GM21825 (cell line): ENCODE results near the gene CRYGN.

Source experiments
- ATAC-seq: cut with Tn5 transposase; IDR thresholded peaks from one replicate; pipeline ENCODE4 v1.9.1; 2021; ENCODE audit warnings: mild to moderate bottlenecking, moderate library complexity; ENCODE audit not compliant: unreplicated experiment

Gene CRYGN

DNA sequence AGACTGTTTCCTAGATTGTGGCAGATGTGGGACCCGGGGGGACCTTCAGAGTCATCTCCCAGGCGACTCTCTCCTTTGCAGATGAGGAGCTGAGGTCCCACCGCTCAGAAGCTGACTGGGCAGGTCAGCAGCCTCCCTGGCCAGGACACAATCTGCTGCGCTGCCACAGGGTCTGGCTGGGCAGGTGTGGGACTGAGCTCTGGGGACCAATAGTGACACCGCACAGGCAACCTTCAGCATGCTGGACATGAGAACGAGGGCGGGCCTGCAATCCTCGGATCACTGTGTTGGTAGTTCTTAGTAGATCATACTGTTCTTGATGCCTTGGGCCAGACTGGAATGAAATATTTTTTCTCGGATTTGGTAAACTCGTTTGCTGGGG lies 20.5 kb upstream of the CRYGN start:
- no peak for ATAC-seq

DNA sequence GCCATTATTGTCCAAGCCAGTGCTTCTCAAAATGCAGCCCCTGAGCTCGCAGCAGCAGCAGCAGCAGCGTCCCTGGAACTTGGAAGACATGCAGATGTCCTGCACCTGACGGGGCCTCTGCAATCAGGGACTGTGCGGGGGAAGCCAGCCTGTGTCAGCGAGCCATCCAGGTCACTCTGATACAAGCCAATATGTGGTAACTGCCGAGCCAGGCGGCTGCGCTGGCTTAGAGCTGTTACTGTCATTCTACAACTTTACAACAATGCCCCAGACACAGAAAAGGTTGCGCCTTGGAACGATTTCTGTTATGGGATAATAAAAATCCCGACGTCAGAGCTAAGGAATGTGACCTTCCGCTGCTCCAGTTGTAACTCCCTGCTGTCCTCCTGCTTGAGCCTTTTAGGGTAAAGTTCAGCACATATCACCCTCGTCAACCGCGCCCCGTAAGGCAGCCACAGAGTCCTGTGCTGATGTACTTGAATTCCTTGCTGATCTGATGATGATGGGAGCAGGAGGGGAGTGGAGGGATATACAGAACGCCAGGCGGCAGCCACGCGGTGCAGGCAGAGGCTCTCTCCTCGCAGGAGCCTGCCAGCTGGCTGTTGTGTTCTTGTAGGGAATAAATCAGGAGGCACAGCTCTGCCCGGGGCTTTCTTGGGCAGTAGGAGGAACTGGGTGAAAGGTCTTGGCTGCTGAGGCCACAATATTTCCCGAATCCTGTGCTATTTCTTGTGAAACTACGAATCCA lies 20.0 kb upstream of the CRYGN start:
- no peak for ATAC-seq

DNA sequence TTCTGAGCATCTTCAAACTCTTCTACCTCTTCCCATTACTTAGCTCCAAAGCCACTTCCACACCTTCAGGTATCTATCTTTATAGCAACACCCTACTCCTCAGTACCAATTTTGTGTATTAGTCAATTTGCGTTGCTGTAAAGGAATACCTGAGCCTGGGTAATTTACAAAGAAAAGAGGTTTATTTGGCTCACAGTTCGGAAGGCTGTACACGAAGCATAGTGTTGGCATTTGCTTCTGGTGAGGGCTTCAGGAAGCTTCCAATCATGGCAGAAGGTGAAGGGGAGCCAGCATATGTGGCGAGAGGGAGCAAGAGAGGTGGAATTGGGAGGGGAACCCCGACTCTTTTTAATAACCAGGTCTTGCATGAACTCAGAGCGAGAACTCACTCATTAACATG lies 17.6 kb upstream of the CRYGN start:
- no peak for ATAC-seq

DNA sequence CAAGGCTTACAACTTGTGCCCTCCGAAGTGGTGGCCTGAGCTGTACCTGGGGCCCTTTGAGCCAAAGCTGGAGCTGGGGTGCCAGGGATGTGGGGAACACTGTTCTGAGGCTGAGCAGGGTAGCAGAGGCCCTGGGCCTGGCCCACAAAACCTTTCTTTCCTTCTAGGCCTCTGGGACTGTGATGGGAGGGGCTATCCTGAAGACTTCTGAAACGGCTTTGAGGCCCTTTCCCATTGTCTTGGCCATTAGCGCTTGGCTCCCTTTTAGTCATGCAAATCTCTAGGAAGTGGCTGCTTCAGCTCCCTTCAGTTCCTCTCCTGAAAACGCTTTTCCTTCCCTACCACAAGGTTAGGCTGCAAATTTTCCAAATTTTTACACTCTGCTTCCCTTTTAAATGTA lies 16.8 kb upstream of the CRYGN start:
- ATAC-seq, result no peak

DNA sequence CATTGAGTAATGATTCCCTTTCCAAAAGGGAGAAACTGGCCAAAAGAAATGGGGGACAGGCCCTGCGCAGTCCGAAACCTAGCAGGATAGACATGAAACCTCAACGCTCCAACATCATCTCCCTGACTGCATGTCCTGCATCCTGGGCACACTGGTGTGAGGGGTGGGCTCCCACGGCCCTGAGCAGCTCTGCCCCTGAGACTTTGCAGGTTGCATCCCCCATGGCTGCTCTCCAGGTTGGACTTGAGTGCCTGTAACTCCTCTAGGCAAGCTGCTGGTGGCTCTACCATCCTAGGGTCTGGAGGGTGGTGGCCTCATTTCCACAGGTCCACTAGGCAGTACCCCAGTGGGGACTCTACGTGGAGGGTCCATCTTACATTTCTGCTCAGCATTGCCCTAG lies 16.3 kb upstream of the CRYGN start:
- ATAC-seq, result no peak

DNA sequence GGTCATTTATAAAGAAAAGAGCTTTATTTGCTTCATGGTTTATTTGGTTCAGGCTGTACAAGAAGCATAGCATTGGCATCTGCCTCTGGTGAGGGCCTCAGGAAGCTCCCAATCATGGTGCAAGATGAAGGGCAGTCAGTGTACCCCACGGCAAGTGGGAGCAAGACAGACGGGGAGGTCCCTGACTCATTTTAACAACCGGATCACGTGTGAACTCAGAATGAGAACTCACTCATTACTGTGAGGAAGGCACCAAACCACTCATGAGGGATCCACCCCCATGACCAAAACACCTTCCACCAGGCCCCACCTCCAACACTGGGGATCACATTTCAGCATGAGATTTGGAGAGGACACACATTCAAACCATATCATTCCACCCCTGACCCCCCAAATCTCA lies 15.7 kb upstream of the CRYGN start:
- no peak for ATAC-seq

DNA sequence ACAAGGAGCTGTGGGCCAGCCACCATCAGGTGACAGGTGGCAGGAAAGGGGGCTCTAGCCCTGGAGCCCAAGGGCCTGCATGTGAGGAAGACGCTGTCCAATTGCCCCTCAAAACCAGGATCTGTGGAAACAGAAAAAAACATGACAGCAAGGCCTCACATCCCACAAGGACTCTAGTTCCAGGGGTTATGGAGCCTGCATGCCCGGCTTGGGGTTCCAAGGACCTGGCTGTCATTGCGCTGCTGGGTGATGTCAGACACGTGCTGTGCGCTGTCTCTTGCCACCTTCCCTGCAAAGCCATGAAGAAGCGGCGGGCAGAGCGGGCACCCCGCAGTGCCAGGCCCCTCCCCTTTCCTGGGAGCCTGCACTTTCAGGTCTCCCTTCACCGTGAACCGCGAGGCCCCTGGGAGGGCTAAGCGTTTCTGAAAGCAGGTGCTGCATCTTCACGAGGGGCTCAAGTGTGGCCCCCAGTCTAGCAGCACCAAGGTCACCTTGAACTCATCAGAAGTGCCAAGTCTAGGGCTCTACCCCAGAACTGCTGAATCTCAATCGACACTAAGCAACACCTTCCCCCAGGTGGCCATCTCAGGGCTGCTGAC lies 15.1 kb upstream of the CRYGN start:
- no peak for ATAC-seq

DNA sequence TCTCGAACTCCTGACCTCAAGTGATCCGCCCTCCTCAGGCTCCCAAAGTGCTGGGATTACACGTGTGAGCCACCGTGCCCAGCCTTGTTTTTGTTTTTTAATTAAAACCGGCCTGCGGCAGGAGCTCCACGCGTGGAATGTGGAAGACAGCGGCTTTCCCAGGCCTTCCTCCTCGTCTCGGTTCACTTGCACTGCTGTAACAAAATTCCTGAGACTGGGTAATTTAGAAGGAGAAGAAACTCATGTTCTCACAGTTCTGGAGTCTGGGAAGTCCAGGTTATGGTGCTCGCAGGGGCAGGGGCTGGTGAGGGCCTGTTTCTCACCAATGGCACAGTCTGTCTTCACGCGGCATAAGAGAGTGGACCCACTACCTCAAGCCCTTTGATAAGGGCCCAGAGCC lies 14.4 kb upstream of the CRYGN start:
- ATAC-seq, result no peak

DNA sequence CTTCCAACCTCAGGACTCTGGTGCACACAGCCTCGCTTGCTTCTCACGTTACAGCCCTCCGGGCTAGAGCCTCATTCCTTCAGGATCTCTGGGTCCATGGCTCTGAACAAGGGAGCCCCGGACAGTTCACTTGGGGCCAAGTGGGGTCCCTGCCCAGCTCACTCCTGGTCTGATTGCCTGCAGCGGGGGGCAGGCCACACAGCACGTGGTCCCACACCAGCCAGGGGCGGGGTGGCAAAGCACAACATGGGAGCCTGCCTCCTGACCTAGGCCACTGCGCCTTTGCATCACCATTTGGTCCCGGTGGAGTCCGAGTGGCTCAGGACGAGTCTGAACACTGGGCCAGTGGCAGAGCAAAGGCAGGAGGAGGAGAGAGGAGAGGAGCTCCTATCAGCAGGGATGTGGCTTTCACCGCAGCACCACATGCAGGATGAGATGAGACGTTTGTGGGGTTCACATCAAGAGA lies 13.4 kb upstream of the CRYGN start:
- ATAC-seq, result no peak

DNA sequence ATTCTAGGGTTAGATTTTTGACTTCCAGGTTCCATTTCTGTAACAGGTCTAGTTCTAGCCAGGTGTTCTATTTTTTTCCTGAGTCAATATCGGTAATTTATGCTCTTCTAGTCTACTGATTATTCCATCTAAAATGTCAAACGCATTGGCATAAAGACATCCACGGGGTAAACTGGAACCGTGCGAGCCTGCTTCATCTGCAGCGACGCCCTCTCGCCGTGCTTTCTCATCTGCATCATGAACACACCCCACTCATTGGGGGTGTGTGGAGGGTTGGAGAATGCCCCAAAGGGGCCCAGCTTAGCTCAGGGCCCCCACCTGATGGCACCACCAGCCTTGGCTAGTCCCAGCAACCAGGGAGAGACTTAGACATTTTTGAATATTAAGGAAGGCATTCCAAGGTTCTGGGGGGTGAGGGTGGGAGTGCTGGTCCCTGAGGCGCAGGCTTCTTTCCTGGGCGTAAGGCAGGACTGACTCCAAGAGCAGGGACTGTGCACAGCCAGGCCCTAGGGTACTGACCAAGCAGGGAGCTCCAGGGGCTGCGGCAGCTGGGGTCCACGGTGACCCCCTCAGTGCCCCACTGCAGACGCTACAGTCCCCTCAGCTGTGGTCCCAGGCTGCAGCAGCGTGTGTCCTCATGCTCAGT lies 12.9 kb upstream of the CRYGN start:
- no peak for ATAC-seq

DNA sequence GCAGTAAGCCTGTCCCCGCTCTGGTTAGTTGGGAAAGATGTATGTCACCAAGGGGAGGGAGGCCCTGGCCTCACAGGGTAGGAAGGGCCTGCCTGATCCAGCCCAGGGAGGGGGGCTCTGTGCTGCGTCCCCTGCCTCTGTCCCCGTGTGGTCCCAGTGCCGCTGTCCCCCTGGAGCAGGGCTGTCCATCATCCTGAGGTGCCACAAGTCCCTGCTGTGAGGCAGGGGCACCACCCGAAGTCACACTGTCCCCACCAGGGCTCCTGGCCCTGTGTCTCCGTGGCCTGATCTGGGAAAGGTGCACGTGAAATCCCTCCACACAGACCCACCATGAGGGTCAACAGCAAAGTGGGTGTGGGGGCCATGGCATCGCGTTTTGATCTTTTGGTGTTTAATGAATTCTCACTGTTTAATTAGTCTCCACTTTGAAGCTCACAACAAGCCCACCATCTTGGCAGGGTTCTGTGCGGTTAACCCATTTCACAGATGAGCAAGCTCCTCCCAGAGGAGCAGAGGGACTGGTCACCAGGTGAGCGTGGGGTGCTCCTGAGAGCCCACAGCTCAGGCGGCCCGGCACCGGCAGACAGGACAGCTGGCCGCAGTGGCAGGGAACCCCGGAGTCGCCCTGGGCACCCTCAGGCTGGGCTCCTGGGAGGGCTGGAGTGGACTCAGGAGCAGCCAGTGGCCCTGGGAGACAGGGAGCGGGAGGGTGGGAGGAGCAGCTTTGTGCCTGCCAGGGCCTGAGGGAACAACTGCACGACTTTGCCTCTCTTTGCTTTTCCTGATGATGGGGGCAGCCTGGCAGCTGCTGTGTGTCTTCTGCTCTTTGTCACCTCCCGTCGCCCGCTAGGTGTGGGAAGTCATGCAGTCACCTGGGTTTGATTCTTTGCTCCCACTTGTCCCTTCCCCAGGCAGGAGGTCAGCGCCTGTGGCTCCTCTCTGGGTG lies 12.0 kb upstream of the CRYGN start:
- ATAC-seq, result no peak

DNA sequence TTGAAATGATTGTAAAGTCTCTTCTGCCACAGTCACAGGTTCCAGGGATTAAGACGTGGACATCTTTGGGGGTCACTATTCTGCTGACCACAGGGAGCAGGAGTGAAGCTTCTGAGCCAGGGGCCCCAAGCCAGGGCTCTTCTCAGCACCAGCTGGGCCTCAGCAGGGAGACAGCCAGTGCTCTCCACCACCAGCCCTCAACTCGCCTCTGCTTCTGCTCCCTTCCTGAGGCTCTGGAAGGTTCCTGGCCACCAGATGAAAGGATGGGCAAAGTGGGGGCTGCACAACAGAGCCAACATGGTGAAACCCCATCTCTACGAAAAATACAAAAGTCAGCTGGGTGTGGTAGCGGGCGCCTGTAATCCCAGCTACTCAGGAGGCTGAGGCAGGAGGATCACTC lies 11.2 kb upstream of the CRYGN start:
- ATAC-seq, result no peak

DNA sequence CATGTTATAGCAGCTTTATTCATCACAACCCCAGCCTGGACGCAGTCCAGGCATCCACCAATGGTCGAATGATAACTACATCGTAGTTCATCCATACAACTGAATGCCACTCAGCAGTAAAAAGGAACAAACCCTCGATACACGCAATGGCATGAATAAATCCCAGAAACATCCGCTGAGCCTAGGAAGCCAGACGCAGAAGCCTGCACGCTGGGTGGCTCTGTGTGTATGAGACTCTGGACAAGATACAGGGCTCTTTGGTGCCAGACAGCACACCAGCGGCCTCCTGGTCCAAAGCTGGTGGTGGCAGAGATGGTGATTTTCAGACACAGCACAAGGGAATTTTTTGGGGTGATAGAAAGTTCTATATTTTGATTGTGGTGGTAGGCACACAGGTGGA lies 10.0 kb upstream of the CRYGN start:
- ATAC-seq, result no peak

DNA sequence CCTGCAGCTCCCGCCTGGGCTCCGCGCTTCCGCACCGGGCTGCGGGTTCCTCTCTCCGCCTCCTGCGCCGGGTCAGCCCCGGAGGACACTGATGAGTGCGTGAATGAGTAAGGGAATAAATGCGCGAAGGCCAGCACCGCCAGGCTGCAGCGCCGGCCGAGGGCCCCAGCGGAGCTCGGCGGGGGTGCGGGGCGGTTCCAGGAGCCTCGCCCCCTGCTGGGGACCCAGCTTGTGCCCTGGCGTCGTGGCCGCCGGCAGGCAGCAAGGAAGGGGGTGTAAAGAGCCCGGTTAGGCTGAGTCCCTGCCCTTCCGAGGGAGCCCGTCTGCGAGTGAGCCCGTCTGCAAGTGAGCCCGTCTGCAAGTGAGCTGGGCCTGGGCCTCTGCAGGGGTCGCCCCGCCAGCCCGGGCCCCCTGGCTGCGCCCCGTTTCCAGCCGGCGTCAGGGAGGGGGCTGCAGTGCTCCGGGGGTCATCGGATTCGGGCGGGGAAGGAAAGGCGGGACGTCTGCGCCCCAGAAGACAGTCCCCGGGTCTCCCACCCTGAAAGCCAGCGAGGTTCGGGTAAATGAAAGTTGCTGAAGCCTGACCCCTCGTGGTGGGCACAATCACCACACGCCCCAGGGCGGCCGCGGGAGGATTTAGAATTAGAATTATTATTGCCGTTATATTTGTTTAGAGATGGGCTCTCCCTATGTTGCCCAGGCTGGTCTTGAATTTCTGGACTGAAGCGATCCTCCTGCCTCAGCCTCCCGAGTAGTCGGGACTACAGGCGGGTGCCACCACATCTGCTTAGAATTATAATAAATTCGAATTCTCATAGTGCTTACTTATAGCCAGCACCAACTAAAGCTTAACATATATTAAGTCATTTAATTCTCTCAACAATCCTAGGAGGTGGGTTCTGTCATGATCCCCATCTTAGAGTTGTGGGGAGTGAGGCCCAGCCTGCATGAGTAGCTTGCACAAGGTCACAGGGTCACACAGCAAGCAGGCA lies 8.6 kb upstream of the CRYGN start:
- no peak for ATAC-seq

DNA sequence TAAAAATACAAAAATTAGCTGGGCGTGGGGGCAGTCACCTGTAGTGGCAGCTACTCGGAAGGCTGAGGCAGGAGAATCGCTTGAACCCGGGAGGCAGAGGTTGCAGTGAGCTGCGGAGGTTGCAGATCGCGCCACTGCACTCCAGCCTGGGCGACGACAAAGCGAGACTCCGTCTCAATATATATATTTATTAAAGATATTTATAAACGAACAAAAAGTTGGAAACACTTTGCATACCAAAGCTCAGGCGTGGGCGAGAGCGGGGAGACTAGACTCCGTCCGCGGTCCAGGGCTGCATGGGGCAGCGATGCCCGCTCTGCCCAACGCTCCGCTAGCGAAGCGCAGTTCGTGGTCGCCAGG lies 7.9 kb upstream of the CRYGN start:
- no peak for ATAC-seq

DNA sequence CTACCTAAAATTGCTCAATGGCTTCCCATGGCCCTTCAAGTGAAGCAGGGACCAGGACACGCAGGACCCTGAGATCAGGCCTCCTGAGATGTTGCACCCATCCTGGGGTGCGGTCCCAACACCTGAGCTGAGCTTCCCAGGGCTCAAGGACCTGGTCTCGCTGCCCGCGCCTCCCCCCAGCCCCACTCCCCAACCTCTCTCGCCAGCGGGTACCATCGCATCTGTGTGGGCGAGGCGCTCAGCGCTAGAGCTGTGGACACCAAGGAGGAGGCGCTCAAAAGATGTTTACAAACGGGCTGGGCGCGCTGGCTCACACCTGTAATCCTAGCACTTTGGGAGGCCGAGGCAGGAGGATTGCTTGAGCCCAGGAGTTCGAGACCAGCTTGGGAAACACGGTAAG lies 7.4 kb upstream of the CRYGN start:
- no peak for ATAC-seq

DNA sequence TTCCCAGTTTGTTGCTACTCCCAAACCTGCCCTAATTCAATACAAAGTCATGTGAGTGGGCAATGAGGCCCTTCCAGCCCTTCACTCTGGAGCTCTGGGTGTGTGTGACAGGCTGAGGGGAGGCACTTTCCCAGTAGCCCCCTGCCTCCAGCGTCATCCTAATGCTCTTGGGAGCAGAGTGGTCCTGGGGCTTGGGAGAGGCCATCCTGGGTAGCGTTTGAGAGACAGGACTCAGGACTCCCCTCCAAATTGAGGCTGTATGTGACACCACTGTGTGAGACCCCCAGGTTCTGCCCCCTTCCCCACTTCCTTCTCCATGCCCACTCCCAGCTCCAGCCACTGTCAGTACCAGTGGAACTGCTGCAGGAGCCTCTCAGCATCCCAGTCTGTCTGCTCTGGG lies 6.5 kb upstream of the CRYGN start:
- ATAC-seq, result no peak

DNA sequence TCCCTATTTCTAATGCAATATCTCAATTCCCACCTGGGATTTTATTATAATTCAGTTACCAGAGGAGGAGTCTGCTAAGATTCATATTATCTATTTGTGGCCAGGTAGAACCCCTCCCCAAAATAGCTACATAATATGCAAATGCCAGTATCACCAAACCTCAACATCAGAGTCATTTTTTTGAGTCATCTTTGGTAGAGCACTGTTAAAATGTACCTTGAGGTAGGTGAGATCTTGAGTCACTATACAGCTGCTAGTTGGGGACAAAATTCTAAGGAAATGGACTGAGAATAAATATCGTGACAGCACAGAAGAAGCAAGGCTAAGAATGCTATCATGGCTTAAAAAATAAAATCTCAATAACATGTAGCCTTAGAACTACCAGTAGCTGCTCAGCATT lies 4.7 kb upstream of the CRYGN start:
- ATAC-seq, result no peak

DNA sequence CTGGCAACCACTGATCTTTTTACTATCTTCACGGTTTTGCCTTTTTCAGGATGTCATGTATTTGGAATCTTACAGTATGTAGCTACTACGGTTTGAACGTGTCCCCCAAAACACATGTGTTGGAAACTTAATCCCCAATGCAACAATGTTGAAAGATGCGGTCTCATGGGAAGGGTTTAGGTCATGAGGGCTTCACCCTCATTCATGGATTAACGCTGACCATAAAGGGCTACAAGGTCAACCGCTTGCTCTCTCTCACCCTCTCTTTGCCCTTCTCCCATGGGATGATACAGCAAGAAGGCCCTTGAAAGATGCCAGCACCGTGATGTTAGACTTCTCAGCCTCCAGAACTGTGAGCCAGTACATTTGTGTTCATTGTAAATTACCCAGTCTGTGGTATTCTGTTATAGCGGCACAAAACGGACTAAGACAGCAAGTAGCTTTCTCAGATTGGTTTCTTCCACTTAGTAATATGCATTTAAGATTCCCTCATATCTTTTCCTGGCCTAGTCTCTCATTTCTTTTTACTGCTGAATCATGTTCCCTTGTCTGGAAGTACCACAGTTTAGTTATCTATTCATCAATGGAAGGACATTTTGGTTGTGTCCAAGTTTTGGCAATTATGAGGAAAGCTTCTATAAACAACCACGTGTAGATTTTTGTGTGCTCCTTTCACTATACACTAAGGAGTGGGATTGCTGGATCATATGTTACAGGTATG lies 3.0 kb upstream of the CRYGN start:
- ATAC-seq, result no peak
